ENCODE results near the gene MED15.

MED15 gene

GRCh38 chr22:20583471-20583922 is 76.1 kb downstream of the MED15 start:
- Histone ChIP-seq H3K36me3 (ENCODE audit: insufficient read depth, low read length) (peaks cover 60% of the 10 kb centered on the region), H3K9me3 (ENCODE audit: insufficient read depth, low read depth, low read length) (no peaks in the 10 kb centered on the region), H3K27me3 (ENCODE audit: insufficient read depth, low read length) (no peaks in the 10 kb centered on the region), H3K27ac (ENCODE audit: low read depth, low read length) (no peak overlapping the region), H3K4me1 (ENCODE audit: insufficient read depth, low read length) (no peaks in the 10 kb centered on the region), H3K9ac (ENCODE audit: low read depth, low read length) (no peak overlapping the region), H3K4me3 (ENCODE audit: low read length) (no peak overlapping the region)
- WGBS, result 67% methylated on average over 4 of the region's 4 CpGs

- Histone ChIP-seq H3K27me3 (ENCODE audit: insufficient read depth, low read length) (no peaks in the 10 kb centered on the region), H3K9me3 (ENCODE audit: insufficient read depth, low read depth, low read length) (no peaks in the 10 kb centered on the region), H3K9ac (ENCODE audit: low read depth, low read length) (no peak overlapping the region), H3K4me1 (ENCODE audit: insufficient read depth, low read length) (no peaks in the 10 kb centered on the region), H3K4me3 (ENCODE audit: low read length) (no peak overlapping the region), H3K36me3 (ENCODE audit: insufficient read depth, low read length) (peaks cover 53% of the 10 kb centered on the region), H3K27ac (ENCODE audit: low read depth, low read length) (no peak overlapping the region)
- 91% methylated on average over 12 of the region's 12 CpGs for WGBS
Observed at GRCh38 chr22:20584029-20584871, 76.8 kb downstream of the MED15 start.

- H3K9me3 ChIP-seq (ENCODE audit: insufficient read depth, low read depth, low read length), result no peaks in the 10 kb centered on the region
- H3K36me3 ChIP-seq (ENCODE audit: insufficient read depth, low read length), result peaks cover 47% of the 10 kb centered on the region
- WGBS, result 96% methylated on average over 26 of the region's 26 CpGs
- no peak overlapping the region for H3K9ac ChIP-seq (ENCODE audit: low read depth, low read length)
- no peak overlapping the region for H3K4me3 ChIP-seq (ENCODE audit: low read length)
- no peaks in the 10 kb centered on the region for H3K4me1 ChIP-seq (ENCODE audit: insufficient read depth, low read length)
- no peak overlapping the region for H3K27ac ChIP-seq (ENCODE audit: low read depth, low read length)
- no peaks in the 10 kb centered on the region for H3K27me3 ChIP-seq (ENCODE audit: insufficient read depth, low read length)
Observed at GRCh38 chr22:20584872-20585638, 77.6 kb downstream of the MED15 start.

GRCh38 chr22:20585639-20586402 is 78.4 kb downstream of the MED15 start:
- peaks cover 47% of the 10 kb centered on the region for H3K36me3 ChIP-seq (ENCODE audit: insufficient read depth, low read length)
- H3K9ac ChIP-seq (ENCODE audit: low read depth, low read length), result no peak overlapping the region
- H3K9me3 ChIP-seq (ENCODE audit: insufficient read depth, low read depth, low read length), result no peaks in the 10 kb centered on the region
- H3K4me1 ChIP-seq (ENCODE audit: insufficient read depth, low read length), result no peaks in the 10 kb centered on the region
- H3K4me3 ChIP-seq (ENCODE audit: low read length), result no peak overlapping the region
- WGBS, result 95% methylated on average over 12 of the region's 12 CpGs
- H3K27me3 ChIP-seq (ENCODE audit: insufficient read depth, low read length), result no peaks in the 10 kb centered on the region
- H3K27ac ChIP-seq (ENCODE audit: low read depth, low read length), result no peak overlapping the region

- Histone ChIP-seq H3K4me1 (ENCODE audit: insufficient read depth, low read length) (no peaks in the 10 kb centered on the region), H3K36me3 (ENCODE audit: insufficient read depth, low read length) (peaks cover 47% of the 10 kb centered on the region), H3K4me3 (ENCODE audit: low read length) (no peak overlapping the region), H3K9me3 (ENCODE audit: insufficient read depth, low read depth, low read length) (no peaks in the 10 kb centered on the region), H3K27me3 (ENCODE audit: insufficient read depth, low read length) (no peaks in the 10 kb centered on the region), H3K27ac (ENCODE audit: low read depth, low read length) (no peak overlapping the region), H3K9ac (ENCODE audit: low read depth, low read length) (no peak overlapping the region)
- WGBS, result 96% methylated on average over 22 of the region's 22 CpGs
Observed at GRCh38 chr22:20586403-20586745, 79.0 kb downstream of the MED15 start.

- 94% methylated on average over 17 of the region's 17 CpGs for WGBS
- H3K36me3 ChIP-seq (ENCODE audit: insufficient read depth, low read length), result peaks cover 47% of the 10 kb centered on the region
Observed at GRCh38 chr22:20587206-20587958, 80.0 kb downstream of the MED15 start.

GRCh38 chr22:20588092-20588842 is 80.9 kb downstream of the MED15 start:
- Histone ChIP-seq H3K27ac (ENCODE audit: low read depth, low read length) (no peak overlapping the region), H3K27me3 (ENCODE audit: insufficient read depth, low read length) (no peaks in the 10 kb centered on the region), H3K4me3 (ENCODE audit: low read length) (no peak overlapping the region), H3K9ac (ENCODE audit: low read depth, low read length) (no peak overlapping the region), H3K36me3 (ENCODE audit: insufficient read depth, low read length) (peaks cover 42% of the 10 kb centered on the region), H3K4me1 (ENCODE audit: insufficient read depth, low read length) (no peaks in the 10 kb centered on the region), H3K9me3 (ENCODE audit: insufficient read depth, low read depth, low read length) (no peaks in the 10 kb centered on the region)
- WGBS, result 90% methylated on average over 7 of the region's 7 CpGs

More at GRCh38 chr22:20587206-20587958, 80.0 kb downstream of the MED15 start:
- Histone ChIP-seq H3K9me3 (ENCODE audit: insufficient read depth, low read depth, low read length) (no peaks in the 10 kb centered on the region), H3K4me1 (ENCODE audit: insufficient read depth, low read length) (no peaks in the 10 kb centered on the region), H3K9ac (ENCODE audit: low read depth, low read length) (no peak overlapping the region), H3K27me3 (ENCODE audit: insufficient read depth, low read length) (no peaks in the 10 kb centered on the region), H3K27ac (ENCODE audit: low read depth, low read length) (no peak overlapping the region), H3K4me3 (ENCODE audit: low read length) (no peak overlapping the region)

GRCh38 chr22:20588843-20589581 is 81.6 kb downstream of the MED15 start:
- Histone ChIP-seq H3K36me3 (ENCODE audit: insufficient read depth, low read length) (peaks cover 34% of the 10 kb centered on the region), H3K9ac (ENCODE audit: low read depth, low read length) (no peak overlapping the region), H3K27me3 (ENCODE audit: insufficient read depth, low read length) (no peaks in the 10 kb centered on the region), H3K4me1 (ENCODE audit: insufficient read depth, low read length) (no peaks in the 10 kb centered on the region), H3K27ac (ENCODE audit: low read depth, low read length) (no peak overlapping the region), H3K4me3 (ENCODE audit: low read length) (no peak overlapping the region), H3K9me3 (ENCODE audit: insufficient read depth, low read depth, low read length) (no peaks in the 10 kb centered on the region)
- WGBS, result 91% methylated on average over 13 of the region's 13 CpGs

GRCh38 chr22:20589614-20590476 is 82.4 kb downstream of the MED15 start:
- no peak overlapping the region for H3K4me3 ChIP-seq (ENCODE audit: low read length)
- H3K9me3 ChIP-seq (ENCODE audit: insufficient read depth, low read depth, low read length), result no peaks in the 10 kb centered on the region
- H3K36me3 ChIP-seq (ENCODE audit: insufficient read depth, low read length), result peaks cover 26% of the 10 kb centered on the region
- no peak overlapping the region for H3K27ac ChIP-seq (ENCODE audit: low read depth, low read length)
- H3K4me1 ChIP-seq (ENCODE audit: insufficient read depth, low read length), result no peaks in the 10 kb centered on the region
- 89% methylated on average over 15 of the region's 15 CpGs for WGBS
- H3K9ac ChIP-seq (ENCODE audit: low read depth, low read length), result no peak overlapping the region
- no peaks in the 10 kb centered on the region for H3K27me3 ChIP-seq (ENCODE audit: insufficient read depth, low read length)

All from HUES64 (cell line).